HG02571 (cell line): ENCODE results near the gene PGA3.
"Not testable (repeated sequence)": the region's sequence is repeated elsewhere in the genome, so short reads cannot be mapped to it uniquely, and the experiment has no call there.

ENCODE experiments used
- ATAC-seq: cut with Tn5 transposase; IDR thresholded peaks from one replicate; pipeline ENCODE4 v1.9.1; 2021; ENCODE audit warnings: mild to moderate bottlenecking, moderate library complexity; ENCODE audit not compliant: unreplicated experiment

PGA3 gene

DNA sequence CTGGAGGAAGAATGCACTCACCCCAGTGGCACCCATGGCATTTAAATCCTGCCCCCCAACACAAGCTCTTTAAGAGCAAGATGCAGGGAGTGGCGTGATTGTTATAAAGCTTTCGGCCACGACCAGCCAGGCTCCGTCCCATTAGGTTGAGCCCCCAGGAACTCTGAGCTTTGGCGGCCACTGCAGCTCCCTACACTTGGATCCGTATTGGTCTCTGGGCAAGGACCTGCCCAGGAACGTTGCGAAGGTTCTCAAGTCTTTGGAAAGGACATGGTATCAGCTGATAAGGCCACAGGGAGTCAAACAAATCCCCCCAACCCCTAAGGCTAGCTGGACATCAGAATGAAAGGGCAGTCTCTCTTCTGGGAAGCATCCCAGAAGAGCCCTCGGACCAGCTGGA, 32.7 kb upstream of the PGA3 start:
- ATAC-seq, result no peak

DNA sequence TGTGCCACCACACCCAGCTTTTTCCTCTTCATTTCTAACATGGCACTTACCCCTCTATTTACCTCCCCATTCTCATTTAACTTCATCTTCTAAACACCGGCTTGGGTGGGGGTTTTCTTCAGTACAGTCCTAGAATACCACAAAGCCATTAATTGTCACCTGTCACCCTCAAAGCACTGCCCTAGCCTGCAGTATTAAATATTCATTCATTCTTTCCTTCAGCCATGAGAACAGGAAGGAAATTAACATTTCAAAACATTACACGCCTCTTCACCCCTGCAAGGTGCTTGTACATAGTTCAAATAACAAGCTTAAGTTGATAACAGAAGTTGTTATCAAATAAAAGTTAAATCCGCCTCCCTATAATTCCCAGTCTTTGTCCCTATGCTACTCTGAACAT, 31.4 kb upstream of the PGA3 start:
- ATAC-seq, result no peak

DNA sequence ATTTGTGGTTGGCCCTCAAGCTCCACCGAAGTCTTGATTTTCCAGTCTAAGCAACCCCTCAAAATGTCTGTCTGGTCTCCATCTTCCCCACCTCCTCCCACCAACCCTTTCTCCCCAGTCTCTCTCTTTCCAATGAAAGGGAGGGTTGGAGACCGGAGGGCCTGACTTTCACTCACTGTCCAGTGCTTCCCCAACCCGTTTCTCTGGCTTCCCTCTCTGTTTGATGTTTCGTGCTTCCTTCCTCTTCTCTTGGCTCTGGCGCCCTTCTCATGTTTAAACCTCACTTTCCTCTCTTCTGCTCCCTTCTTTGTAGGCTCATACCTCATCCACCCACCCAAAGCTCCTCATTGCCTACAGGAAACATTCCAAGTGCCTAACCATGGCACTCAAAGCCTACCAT, 31.0 kb upstream of the PGA3 start:
- ATAC-seq, result no peak

DNA sequence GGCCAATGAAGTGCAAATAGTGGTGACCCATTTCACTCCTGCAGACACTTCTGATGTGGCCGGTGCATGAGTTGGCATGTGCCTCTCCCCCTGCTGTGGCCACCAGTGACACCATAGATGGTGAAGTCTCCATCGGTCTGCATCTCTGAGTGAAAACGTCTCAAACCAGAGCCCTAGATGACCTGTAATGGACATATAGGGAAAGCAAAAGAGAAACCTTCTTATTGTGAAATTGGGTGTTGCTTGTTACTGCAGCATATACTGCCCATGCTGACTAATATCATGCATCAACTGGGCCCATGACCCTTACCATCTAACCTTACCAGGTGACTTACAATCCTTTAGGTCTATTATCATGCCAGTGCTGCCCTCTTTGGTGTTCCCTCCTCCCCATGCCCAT, 30.4 kb upstream of the PGA3 start:
- no peak for ATAC-seq

DNA sequence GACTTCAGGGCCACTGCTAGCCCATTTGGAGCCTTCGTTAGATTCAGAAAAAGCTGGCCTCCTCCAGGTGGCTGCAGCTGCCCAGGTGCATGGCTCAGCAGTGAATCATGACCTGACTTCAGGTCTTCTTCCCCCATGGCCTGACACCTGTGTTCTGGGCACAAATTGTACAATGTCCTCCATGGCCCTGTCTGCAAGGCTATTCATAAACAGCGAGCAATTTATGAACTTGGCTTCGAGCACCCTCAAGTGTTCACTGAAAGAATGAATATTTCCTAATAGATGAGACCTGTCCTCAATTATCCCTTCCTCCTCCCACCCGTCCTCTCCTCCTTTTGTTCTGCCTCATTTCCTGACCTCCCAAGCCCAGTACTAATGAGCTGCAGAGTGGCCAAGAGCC, 29.9 kb upstream of the PGA3 start:
- no peak for ATAC-seq

DNA sequence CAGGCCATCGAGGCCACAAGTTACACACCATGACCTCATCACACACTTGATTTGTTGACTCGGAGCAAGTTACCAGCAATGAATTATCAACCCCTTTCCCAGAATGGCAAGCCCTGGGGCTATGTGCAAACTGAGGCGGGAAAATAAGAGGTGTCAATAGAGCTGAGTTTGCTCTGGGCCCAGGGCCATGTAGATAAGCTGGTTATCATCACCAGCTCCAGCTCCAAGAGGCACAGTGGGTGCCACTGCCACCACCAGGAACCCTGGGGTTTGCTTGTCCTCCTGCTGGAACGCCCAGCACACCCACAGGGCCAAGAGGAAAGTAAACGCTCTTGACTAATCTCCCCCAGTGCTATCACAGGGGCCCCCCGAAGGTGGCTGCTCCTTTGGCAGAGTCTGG, 29.0 kb upstream of the PGA3 start:
- ATAC-seq, result no peak

DNA sequence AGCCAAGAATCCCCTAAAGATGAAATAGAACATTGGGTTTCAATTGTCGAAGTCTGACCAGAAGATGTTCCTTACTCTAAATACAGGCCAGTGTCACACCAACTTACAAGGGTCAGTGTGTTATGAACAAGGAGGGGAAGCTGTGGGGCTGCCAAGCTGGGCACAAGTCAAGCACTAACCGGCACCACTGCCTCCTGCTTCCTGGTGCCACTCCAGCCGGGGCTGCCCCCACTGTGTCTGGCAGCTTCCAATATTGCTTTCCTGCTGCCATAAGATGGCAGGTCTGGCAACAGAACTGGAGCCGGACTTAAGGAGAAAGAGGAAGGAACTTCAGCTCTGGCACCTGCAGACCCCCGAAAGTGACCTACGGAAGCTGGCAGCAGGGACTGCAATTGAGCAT, 28.4 kb upstream of the PGA3 start:
- no peak for ATAC-seq

DNA sequence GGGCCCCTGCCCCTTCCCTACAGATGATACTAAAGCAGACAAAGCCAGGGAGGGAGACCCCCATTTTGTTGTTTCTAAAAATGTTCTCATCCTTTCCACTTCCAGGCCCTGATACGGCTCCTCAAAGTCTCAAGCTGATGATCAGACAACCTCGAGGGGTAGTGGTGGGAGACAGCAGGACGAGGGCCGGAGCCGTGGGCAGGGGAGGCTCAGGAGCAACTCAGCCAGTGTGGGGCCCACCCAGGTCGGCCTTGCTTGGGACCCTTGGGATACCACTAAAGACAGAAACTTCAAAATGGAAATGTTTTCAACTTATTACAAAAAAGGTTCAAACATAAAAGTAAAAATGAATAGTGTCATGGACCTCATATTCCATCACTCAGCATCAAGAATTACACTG, 26.9 kb upstream of the PGA3 start:
- no peak for ATAC-seq

DNA sequence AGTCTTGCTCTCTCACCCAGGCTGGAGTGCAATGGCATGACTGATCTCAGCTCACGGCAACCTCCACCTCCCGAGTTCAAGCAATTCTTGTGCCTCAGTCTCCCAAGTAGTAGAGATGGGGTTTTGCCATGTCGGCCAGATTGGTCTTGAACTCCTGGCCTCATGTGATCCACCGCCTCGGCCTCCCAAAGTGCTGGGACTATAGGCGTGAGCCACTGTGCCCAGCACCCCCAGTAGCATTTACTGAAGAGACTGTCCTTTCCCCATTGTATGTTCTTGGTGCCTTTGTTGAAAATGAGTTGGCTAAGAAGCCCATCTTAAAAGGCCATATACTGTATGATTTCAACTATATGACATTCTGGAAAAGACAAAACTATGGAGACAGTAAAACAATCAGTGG, 23.1 kb upstream of the PGA3 start:
- not testable (repeated sequence) for ATAC-seq

DNA sequence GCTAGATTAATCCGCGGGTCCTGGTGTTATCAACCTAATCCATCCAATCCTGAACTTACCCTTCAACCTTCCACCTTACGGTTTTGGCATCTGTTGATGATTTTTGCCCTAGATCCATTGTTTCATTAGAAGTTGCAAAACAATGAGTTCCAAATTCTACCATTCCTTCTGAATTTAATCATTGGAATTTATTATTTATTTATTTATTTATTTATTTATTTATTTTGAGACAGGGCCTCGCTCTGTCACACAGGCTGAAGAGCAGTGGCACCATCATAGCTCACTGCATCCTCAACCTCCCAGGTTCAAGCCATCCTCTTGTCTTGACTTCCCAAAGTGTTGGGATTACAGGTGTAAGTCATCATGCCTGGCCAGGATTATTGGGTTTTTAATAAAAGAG, 21.8 kb upstream of the PGA3 start:
- no peak for ATAC-seq

DNA sequence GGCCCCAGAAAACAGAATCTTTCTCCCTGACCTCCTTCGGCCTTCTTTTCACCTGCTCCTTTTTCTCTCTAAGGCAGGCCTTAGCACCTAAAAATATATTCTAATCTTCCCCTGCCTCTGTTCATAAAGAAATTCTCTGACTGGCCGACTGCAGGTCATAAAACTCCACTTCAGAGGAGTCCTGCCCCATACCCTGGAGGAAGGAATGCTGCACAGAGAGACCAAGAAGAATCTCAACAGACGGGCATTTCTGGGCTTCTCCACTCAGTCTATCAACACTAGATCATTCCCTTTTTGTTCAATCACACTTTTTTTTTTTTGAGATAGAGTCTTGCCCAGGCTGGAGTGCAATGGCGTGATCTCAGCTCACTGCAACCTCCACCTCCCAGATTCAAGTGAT, 19.7 kb upstream of the PGA3 start:
- no peak for ATAC-seq

DNA sequence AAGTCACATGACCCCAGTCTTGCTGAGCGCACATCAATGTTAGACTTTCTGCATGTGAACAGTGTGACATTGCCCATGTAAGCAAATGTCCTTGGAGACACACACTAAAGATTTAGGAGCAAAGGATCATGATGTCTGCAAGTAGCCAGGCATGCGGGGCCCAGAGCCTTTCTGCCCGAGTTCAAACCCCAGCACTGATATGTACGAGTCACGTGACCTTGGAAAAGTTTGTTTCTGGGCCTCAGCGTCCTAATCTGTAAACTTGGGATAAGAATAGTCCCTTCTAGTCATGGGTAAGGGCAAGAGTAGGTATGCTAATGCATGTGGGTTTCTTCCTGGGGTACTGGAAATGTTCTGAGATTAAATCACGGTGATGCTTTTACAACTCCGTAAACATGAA, 16.8 kb upstream of the PGA3 start:
- no peak for ATAC-seq

DNA sequence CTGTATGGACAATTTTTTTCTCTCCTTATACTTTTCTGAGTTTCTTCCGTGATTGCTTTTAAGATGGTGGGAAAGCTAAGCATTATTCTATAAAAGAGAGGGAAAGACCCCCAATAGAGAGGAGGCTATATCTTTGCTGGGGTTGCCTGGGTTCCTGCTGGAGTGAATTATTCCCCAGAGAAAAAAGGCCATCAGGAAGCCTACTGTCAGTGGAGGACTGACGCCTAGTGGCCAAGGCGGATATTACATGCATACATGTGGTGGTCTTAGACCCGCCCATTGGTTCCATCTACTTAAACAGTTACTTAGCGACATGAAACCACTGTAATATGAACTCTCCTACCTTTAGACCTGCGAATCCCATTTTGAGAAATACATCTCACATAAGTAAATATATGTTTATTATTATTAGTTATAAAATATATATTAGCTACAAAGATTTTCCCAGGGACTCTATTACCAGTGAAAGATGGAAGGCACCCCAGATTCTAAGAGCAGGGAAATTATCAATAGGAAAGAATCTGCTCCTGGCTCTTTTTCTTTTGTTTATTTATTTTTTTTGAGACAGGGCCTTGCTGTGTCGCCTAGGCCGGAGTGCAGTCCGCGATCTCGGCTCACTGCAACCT, 15.7 kb upstream of the PGA3 start:
- ATAC-seq, result no peak

DNA sequence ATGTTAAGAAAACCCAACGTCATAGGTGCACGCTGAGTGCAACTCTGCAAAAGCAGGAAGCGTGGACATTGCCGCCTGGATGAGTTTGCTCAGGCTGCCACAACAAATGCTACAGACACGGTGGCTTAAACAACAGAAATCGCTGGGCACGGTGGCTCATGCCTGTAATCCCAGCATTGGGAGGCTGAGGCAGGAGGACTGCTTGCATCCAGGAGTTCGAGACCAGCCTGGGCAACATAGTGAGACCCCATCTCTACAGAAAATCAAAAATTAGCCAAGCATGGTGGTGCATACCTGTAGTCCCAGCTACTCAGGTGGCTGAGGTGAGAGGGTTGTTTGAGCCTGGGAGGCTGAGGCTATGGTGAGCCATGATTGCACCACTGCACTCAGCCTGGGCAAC, 13.4 kb upstream of the PGA3 start:
- no peak for ATAC-seq

DNA sequence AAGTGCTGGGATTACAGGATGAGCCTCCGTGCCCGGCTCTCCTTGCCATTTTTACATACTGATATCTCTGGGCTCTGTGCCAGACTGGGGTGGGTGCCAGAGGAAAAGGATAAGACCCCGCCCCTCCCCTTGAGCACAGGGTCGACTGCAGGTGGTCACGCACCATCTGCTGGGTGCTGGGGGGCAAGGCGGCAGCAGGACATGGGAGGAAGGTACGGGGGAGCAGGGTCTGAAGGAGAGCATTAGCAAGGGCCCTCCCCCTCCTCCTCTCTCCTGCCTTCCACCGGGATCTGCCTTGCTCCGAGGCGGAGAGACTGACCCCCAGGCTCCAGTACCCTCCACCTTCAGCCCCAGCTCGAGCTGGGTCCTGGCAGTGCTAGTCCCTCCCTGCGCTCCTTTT, 9.7 kb upstream of the PGA3 start:
- no peak for ATAC-seq

DNA sequence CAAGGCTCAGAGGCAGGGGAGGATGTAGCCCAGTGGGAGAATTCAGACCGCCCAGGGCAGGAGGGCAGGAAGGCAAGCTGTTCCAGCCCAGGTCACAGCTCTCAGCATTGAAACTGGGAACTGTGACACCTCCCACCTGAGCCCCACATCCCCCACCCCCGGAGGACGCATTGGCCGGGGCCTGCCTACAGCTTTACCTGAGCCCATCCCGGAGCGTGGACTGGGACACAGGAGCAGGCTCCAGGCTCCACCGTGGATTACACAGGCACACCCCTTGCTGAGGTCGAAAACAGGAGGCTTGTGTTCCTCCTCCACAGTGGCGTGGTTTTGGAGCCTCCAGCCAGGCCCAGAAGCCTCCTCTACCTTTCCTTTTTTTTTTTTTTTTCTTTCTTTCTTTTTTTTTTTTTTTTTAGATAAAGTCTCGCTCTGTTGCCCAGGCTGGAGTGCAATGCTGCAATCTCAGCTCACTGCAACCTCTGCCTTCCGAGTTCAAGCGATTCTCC, 9.1 kb upstream of the PGA3 start:
- ATAC-seq, result no peak

DNA sequence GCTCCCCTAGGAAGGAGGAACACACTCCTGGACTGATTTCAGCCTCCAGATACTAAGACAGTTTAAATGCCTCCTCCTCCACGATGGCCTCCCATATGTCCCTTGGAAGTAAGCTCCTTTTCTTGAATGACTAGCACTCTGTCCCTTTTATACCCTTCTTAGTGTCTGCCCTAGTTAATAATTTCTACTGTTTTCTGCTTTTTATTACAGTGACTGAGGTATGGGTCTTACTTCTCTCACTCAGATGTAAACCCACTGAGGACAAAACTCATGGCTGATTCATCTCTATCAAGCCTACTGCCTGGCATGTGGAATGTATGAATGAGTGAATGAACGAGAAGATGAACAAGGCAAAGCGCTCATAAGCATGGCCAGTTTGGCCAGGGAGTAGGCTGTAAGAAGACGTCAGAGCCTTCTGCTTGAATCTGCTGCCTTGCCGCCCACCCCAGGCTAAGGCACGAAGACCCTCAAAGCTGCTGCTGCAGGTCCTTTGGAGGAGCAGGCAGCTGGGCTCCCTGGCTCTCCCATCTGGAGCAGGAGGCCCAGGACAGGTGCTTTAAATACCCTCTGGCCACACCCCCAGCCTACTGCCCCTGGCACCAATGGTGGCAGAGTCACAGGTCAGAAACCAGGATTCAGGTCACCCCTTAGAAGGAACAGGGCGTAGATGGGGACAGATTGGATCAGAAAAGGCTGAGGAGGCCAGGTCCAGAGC, 8.2 kb upstream of the PGA3 start:
- no peak for ATAC-seq

DNA sequence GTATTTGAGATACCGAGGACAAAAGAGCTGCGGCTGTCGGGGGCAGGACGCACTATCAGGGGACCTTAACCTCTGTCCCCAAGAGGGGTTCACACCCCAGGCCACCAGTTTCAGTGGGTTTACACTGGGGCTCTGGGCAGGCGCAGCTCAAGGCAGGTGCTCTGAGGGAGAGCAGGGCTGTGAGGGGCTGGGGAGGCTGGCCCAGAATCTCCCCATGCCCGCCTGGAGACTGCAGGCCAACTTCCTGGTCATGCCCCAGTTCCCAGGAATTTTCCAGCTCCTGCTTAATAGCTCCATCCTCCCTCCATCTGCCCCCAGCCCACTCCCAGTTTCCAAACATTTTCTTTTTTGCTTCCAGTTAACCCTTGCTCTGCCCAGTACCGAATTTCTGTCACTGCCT, 7.6 kb upstream of the PGA3 start:
- ATAC-seq, result no peak

DNA sequence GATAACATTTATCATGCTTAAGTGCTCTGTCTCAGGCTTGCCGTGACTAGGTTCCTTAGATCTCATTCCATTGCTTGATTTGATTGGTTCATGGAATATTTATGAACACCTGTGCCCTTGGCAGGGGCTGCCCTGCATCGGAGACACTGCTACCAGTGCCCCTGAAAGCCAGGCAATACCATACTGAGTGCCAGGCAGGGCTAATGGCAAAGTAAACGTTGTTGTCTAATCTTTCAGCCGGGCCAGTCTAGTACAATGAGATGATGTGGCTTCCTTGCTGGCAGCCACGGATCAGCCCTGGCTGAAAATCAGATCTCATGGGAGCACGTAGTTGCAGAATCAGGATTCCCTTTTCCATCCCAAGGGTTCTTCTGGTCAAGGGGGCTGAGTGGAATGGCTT, 5.0 kb upstream of the PGA3 start:
- no peak for ATAC-seq

DNA sequence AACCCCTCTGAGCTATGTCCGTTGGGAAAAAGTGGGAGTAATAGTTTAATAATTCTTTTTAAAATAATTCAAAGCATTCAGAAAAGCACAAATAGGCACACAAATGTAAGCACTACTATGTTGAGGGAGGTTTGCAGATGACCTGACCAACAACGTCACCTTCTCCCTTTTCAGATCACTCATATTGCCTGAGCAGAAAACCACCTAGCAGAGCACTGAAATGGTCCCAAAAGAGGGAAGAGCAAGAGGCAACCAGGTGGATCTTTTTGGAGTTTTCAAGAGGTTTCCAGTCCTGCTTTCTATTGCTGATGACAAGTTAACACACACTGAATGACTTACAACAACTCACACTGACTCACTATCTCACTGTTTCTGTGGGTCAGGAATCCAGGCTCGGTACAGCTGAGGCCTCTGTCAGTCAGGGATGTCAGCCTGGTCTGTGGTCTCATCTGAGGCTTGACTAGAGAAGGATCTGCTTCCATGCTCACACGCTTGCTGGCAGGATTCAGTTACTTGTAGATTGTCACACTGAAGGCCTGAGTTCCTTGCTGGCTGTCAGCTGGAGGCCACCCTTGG, 4.3 kb upstream of the PGA3 start:
- ATAC-seq, result no peak

DNA sequence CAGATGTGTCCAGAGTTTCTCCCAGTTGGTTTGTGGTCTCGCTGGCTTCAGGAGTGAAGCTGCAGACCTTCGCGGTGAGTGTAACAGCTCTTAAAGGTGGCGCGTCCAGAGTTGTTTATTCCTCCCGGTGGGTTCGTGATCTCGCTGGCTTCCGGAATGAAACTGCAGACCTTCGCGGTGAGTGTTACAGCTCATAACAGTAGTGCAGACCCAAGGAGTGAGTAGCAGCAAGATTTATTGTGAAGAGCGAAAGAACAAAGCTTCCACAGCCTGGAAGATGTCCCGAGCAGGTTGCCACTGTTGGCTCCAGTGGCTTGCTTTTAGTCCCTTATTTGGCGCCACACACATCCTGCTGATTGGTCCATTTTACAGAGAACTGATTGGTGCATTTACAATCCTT, 1.8 kb upstream of the PGA3 start:
- ATAC-seq, result no peak

DNA sequence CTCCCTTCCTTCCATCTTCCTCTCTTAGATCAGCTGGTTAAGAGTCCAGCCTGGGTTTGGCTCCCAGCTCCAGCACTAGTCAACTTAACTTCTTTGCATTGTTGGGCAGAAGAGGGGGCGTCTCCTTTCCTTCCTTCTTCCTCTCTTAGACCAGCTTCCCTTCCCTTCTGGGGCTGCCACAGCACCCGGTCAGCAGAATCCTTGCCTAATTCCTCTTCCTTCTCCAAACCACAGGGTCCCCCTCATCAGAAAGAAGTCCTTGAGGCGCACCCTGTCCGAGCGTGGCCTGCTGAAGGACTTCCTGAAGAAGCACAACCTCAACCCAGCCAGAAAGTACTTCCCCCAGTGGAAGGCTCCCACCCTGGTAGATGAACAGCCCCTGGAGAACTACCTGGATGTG, 558 bp downstream of the PGA3 start:
- ATAC-seq, result not testable (repeated sequence)
